Thoracic aorta (tissue), 2 donors: ENCODE measurements around the gene COL24A1. TPM values are rescaled to one million over a fixed set of nuclear protein-coding genes. Genes with fewer than 3 reads are reported as not detected.

Experiments used
- ATAC-seq: fragments of 150-250 bp; one replicate; pipeline ENCODE4 v1.8.0; 2017; ENCODE audit warnings: low read depth; ENCODE audit not compliant: insufficient number of reproducible peaks, low FRiP score
- DNase-seq: peaks from one replicate; pipeline ENCODE4 v3.0.0-alpha.2; 2020; ENCODE audit warnings: low spot score
- H3K27ac ChIP-seq, 2 donors: fragments of 200-600 bp; sonication (generic); 1 replicate in 1 of 2; 2 replicates in 1 of 2; pipeline ENCODE4 v1.5.1; 2016; ENCODE audit warnings: mild to moderate bottlenecking in 2 of 2, moderate library complexity in 2 of 2
- H3K27me3 ChIP-seq: fragments of 200-600 bp; sonication (generic); replicated peaks from 2 replicates; pipeline ENCODE4 v1.6.0; 2016; ENCODE audit warnings: mild to moderate bottlenecking; ENCODE audit not compliant: insufficient read depth
- H3K36me3 ChIP-seq: fragments of 200-600 bp; sonication (generic); one replicate; pipeline ENCODE4 v1.5.1; 2016
- H3K4me1 ChIP-seq, 2 donors: fragments of 200-600 bp; sonication (generic); 1 replicate in 1 of 2; 2 replicates in 1 of 2; pipeline versions ENCODE4 v1.5.1 to v1.6.0; 2016; ENCODE audit warnings: low read depth in 2 of 2, mild to moderate bottlenecking in 1 of 2; ENCODE audit not compliant: control insufficient read depth in 1 of 2
- H3K4me3 ChIP-seq: fragments of 200-600 bp; sonication (generic); 2 replicates; pipeline ENCODE4 v1.5.1; 2016; ENCODE audit warnings: mild to moderate bottlenecking
- H3K9me3 ChIP-seq: fragments of 200-600 bp; sonication (generic); 2 replicates; pipeline ENCODE4 v1.5.1; 2016
- total RNA-seq, 2 donors: library from RNA; depleted of rRNA; stranded (reverse); fragments of >200 nt; gene quantifications; one replicate each; pipeline versions ENCODE4 v1.1.0 to v1.2.3, GENCODE V29; 2016
- TF ChIP-seq, protein P1 (sequence below): fragments of 200-600 bp; sonication (generic); IDR thresholded peaks from one replicate; pipeline ENCODE4 v1.5.1; 2019; ENCODE audit warnings: antibody characterized with exemption

The COL24A1 gene
- total RNA-seq, 2 donors from 2014 or later = 1.6 to 2.8 TPM

DNA sequence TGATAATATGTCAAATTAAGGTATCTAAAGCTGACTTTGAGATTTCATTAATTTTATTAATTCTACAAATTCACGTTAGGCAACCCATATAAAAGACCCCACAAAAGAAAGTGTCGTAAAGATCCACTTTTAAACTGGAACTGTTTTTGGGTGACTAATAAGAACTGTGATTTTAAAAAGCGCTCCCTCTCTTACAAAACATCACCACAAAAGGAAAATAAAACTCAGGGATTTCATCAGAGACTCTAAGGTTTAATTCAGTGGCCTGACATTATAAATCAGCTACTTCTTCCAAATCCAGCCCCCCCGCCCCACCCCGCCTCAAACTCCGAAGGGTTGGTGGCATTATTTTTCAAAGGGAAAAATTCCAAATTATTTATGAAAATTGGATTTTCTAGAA, 2.7 kb downstream of the COL24A1 start:
- Histone ChIP-seq H3K27ac (no peak overlapping the region), H3K4me1 (peaks cover 7 to 13% of the 10 kb centered on the region in 2 donors), H3K4me3 (no peak overlapping the region), H3K27me3 (no peaks in the 10 kb centered on the region), H3K9me3 (no peaks in the 10 kb centered on the region), H3K36me3 (no peaks in the 10 kb centered on the region)
- DNase-seq (no peak), ATAC-seq (no peak)
- TF ChIP-seq, protein P1, sequence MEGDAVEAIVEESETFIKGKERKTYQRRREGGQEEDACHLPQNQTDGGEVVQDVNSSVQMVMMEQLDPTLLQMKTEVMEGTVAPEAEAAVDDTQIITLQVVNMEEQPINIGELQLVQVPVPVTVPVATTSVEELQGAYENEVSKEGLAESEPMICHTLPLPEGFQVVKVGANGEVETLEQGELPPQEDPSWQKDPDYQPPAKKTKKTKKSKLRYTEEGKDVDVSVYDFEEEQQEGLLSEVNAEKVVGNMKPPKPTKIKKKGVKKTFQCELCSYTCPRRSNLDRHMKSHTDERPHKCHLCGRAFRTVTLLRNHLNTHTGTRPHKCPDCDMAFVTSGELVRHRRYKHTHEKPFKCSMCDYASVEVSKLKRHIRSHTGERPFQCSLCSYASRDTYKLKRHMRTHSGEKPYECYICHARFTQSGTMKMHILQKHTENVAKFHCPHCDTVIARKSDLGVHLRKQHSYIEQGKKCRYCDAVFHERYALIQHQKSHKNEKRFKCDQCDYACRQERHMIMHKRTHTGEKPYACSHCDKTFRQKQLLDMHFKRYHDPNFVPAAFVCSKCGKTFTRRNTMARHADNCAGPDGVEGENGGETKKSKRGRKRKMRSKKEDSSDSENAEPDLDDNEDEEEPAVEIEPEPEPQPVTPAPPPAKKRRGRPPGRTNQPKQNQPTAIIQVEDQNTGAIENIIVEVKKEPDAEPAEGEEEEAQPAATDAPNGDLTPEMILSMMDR = no peak

DNA sequence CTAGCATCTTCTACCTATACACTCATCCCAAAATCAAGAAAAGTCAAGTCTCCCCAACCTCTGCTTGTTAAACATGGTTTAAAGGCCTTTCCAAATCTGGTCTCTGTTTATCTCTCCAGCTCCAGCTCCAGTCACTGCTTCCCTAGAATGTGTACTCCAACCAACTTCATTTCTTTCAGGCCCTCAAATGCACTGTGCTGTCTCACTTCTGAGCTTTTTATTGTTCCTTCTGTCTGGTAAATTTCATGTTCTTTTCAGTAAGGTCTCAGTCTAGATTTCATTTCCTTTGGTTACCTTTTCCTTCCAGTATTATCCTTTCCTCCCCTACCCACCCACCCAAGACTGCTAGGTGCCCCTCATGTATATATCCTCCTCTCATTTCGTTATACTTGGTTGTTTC, 3.7 kb downstream of the COL24A1 start:
- Histone ChIP-seq H3K4me1 (peaks cover 7 to 13% of the 10 kb centered on the region in 2 donors), H3K27ac (no peak overlapping the region), H3K9me3 (no peaks in the 10 kb centered on the region), H3K27me3 (no peaks in the 10 kb centered on the region), H3K36me3 (no peaks in the 10 kb centered on the region), H3K4me3 (no peak overlapping the region)
- DNase-seq (no peak), ATAC-seq (no peak)
- TF ChIP-seq, protein P1 = no peak

DNA sequence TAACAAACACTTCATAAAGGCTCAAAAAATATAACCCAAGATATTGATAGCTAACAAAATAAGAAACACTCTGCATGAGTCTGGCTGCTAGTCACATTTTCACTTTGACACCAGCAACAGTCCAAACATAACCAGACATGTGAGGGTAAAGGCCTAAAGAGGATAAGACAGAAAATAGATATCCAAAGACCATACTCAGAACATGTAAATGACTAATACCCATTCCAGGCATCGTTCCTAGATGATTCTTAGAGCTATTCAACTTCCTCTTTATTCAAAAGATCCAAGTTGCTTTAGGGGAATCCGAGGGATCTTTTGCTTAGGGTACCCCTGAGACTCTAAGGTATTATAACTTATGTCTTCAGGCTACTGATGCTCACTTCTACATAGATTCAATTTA, 5.1 kb downstream of the COL24A1 start:
- Histone ChIP-seq H3K27ac (no peak overlapping the region), H3K27me3 (no peaks in the 10 kb centered on the region), H3K4me3 (no peak overlapping the region), H3K36me3 (no peaks in the 10 kb centered on the region), H3K4me1 (peaks cover 7 to 13% of the 10 kb centered on the region in 2 donors), H3K9me3 (no peaks in the 10 kb centered on the region)
- DNase-seq (no peak), ATAC-seq (no peak)
- TF ChIP-seq, protein P1 = no peak

DNA sequence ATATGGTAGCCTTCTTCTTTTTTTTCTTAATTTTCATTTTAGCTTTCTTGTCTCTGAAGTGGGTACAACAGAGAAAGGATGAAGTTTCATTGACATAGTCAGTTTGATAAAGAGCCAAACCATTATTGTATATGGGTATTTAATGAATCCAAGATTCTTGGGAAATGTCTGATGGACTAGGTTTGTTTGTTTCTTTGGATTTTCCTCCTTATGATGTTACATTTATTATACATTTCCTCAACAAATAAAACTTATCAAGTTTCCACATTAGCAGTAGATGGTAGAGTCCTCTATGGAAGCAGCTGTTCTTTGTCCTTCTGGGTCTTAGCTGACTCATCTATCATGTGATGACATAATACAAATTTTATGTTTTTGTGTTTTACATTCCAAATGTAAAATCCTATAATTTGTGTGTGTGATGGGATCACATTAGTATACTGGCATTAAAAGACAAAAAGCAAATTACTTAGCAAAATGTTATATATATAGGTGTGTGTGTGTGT, 6.0 kb downstream of the COL24A1 start:
- Histone ChIP-seq H3K27ac (no peak overlapping the region), H3K36me3 (no peaks in the 10 kb centered on the region), H3K9me3 (no peaks in the 10 kb centered on the region), H3K4me3 (no peak overlapping the region), H3K4me1 (peaks cover 7 to 10% of the 10 kb centered on the region in 2 donors), H3K27me3 (no peaks in the 10 kb centered on the region)
- TF ChIP-seq, protein P1 = no peak
- ATAC-seq = no peak
- DNase-seq = no peak

DNA sequence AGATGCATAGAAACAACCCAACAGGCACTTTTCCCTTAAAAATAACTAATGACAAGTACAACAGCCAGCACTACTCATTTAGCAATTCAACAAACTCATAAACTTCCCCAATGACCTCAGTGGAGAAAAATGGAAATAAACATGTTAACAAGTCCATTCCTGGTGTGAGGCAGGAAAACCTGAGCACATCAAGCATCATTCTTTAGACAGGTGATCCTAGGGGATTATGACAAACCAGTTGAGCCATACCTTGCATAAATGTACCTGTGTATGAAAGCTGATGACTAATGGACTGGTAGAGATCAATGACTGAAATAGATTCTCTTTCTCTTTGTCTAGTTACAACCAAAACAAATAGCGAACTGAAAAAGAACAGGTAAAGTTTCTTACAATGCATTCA, 7.0 kb downstream of the COL24A1 start:
- Histone ChIP-seq H3K27ac (no peak overlapping the region), H3K27me3 (no peaks in the 10 kb centered on the region), H3K4me3 (no peak overlapping the region), H3K36me3 (no peaks in the 10 kb centered on the region), H3K4me1 (peaks cover 0 to under 1% of the 10 kb centered on the region in 2 donors), H3K9me3 (no peaks in the 10 kb centered on the region)
- ATAC-seq (no peak), DNase-seq (no peak)
- TF ChIP-seq, protein P1 = no peak
